ENCODE measurements around the gene NEK6.

Gene NEK6

GRCh38 chr9:124351672-124352468 is 94.1 kb downstream of the NEK6 start:
- Histone ChIP-seq H3K4me1 (ENCODE audit: insufficient read depth, low read length) (no peaks in the 10 kb centered on the region), H3K4me3 (ENCODE audit: low read length) (no peak overlapping the region), H3K9me3 (ENCODE audit: insufficient read depth, low read depth, low read length) (no peaks in the 10 kb centered on the region), H3K27me3 (ENCODE audit: insufficient read depth, low read length) (no peaks in the 10 kb centered on the region), H3K27ac (ENCODE audit: low read length) (no peak overlapping the region), H3K9ac (ENCODE audit: low read depth, low read length) (no peak overlapping the region), H3K36me3 (ENCODE audit: insufficient read depth, low read depth, low read length) (peaks cover 85% of the 10 kb centered on the region)

GRCh38 chr9:124352616-124353015 is 94.9 kb downstream of the NEK6 start:
- peaks cover 83% of the 10 kb centered on the region for H3K36me3 ChIP-seq (ENCODE audit: insufficient read depth, low read depth, low read length)
- H3K4me3 ChIP-seq (ENCODE audit: low read length), result no peak overlapping the region
- no peak overlapping the region for H3K27ac ChIP-seq (ENCODE audit: low read length)

GRCh38 chr9:124353166-124353768 is 95.5 kb downstream of the NEK6 start:
- H3K9me3 ChIP-seq (ENCODE audit: insufficient read depth, low read depth, low read length), result no peaks in the 10 kb centered on the region
- peaks cover 76% of the 10 kb centered on the region for H3K36me3 ChIP-seq (ENCODE audit: insufficient read depth, low read depth, low read length)
- no peaks in the 10 kb centered on the region for H3K4me1 ChIP-seq (ENCODE audit: insufficient read depth, low read length)
- H3K4me3 ChIP-seq (ENCODE audit: low read length), result no peak overlapping the region
- H3K9ac ChIP-seq (ENCODE audit: low read depth, low read length), result no peak overlapping the region
- no peaks in the 10 kb centered on the region for H3K27me3 ChIP-seq (ENCODE audit: insufficient read depth, low read length)
- H3K27ac ChIP-seq (ENCODE audit: low read length), result no peak overlapping the region

More at GRCh38 chr9:124352616-124353015, 94.9 kb downstream of the NEK6 start:
- Histone ChIP-seq H3K9ac (ENCODE audit: low read depth, low read length) (no peak overlapping the region), H3K27me3 (ENCODE audit: insufficient read depth, low read length) (no peaks in the 10 kb centered on the region), H3K9me3 (ENCODE audit: insufficient read depth, low read depth, low read length) (no peaks in the 10 kb centered on the region), H3K4me1 (ENCODE audit: insufficient read depth, low read length) (no peaks in the 10 kb centered on the region)

- H3K4me3 ChIP-seq (ENCODE audit: low read length), result no peak overlapping the region
- no peaks in the 10 kb centered on the region for H3K9me3 ChIP-seq (ENCODE audit: insufficient read depth, low read depth, low read length)
- no peaks in the 10 kb centered on the region for H3K4me1 ChIP-seq (ENCODE audit: insufficient read depth, low read length)
- no peak overlapping the region for H3K27ac ChIP-seq (ENCODE audit: low read length)
- no peaks in the 10 kb centered on the region for H3K27me3 ChIP-seq (ENCODE audit: insufficient read depth, low read length)
- H3K9ac ChIP-seq (ENCODE audit: low read depth, low read length), result no peak overlapping the region
- H3K36me3 ChIP-seq (ENCODE audit: insufficient read depth, low read depth, low read length), result peaks cover 70% of the 10 kb centered on the region
Observed at GRCh38 chr9:124353811-124354274, 96.1 kb downstream of the NEK6 start.

- Histone ChIP-seq H3K36me3 (ENCODE audit: insufficient read depth, low read depth, low read length) (peaks cover 64% of the 10 kb centered on the region), H3K27me3 (ENCODE audit: insufficient read depth, low read length) (no peaks in the 10 kb centered on the region), H3K4me1 (ENCODE audit: insufficient read depth, low read length) (no peaks in the 10 kb centered on the region), H3K9ac (ENCODE audit: low read depth, low read length) (no peak overlapping the region), H3K4me3 (ENCODE audit: low read length) (no peak overlapping the region), H3K27ac (ENCODE audit: low read length) (no peak overlapping the region), H3K9me3 (ENCODE audit: insufficient read depth, low read depth, low read length) (no peaks in the 10 kb centered on the region)
Observed at GRCh38 chr9:124354346-124355038, 96.7 kb downstream of the NEK6 start.

GRCh38 chr9:124355039-124355940 is 97.5 kb downstream of the NEK6 start:
- Histone ChIP-seq H3K27ac (ENCODE audit: low read length) (no peak overlapping the region), H3K9me3 (ENCODE audit: insufficient read depth, low read depth, low read length) (no peaks in the 10 kb centered on the region), H3K9ac (ENCODE audit: low read depth, low read length) (no peak overlapping the region), H3K4me1 (ENCODE audit: insufficient read depth, low read length) (no peaks in the 10 kb centered on the region), H3K36me3 (ENCODE audit: insufficient read depth, low read depth, low read length) (peaks cover 56% of the 10 kb centered on the region), H3K4me3 (ENCODE audit: low read length) (no peak overlapping the region), H3K27me3 (ENCODE audit: insufficient read depth, low read length) (no peaks in the 10 kb centered on the region)

GRCh38 chr9:124355941-124356744 is 98.4 kb downstream of the NEK6 start:
- Histone ChIP-seq H3K4me3 (ENCODE audit: low read length) (no peak overlapping the region), H3K36me3 (ENCODE audit: insufficient read depth, low read depth, low read length) (peaks cover 47% of the 10 kb centered on the region), H3K4me1 (ENCODE audit: insufficient read depth, low read length) (no peaks in the 10 kb centered on the region), H3K27ac (ENCODE audit: low read length) (no peak overlapping the region), H3K9me3 (ENCODE audit: insufficient read depth, low read depth, low read length) (no peaks in the 10 kb centered on the region), H3K9ac (ENCODE audit: low read depth, low read length) (no peak overlapping the region), H3K27me3 (ENCODE audit: insufficient read depth, low read length) (no peaks in the 10 kb centered on the region)

GRCh38 chr9:124356745-124357390 is 99.1 kb downstream of the NEK6 start:
- Histone ChIP-seq H3K4me1 (ENCODE audit: insufficient read depth, low read length) (no peaks in the 10 kb centered on the region), H3K36me3 (ENCODE audit: insufficient read depth, low read depth, low read length) (peaks cover 40% of the 10 kb centered on the region), H3K9ac (ENCODE audit: low read depth, low read length) (no peak overlapping the region), H3K9me3 (ENCODE audit: insufficient read depth, low read depth, low read length) (no peaks in the 10 kb centered on the region), H3K27me3 (ENCODE audit: insufficient read depth, low read length) (no peaks in the 10 kb centered on the region), H3K4me3 (ENCODE audit: low read length) (no peak overlapping the region), H3K27ac (ENCODE audit: low read length) (no peak overlapping the region)

- H3K27me3 ChIP-seq (ENCODE audit: insufficient read depth, low read length), result no peaks in the 10 kb centered on the region
- no peak overlapping the region for H3K9ac ChIP-seq (ENCODE audit: low read depth, low read length)
- H3K4me3 ChIP-seq (ENCODE audit: low read length), result no peak overlapping the region
- H3K27ac ChIP-seq (ENCODE audit: low read length), result no peak overlapping the region
- no peaks in the 10 kb centered on the region for H3K9me3 ChIP-seq (ENCODE audit: insufficient read depth, low read depth, low read length)
- H3K36me3 ChIP-seq (ENCODE audit: insufficient read depth, low read depth, low read length), result peaks cover 30% of the 10 kb centered on the region
- H3K4me1 ChIP-seq (ENCODE audit: insufficient read depth, low read length), result no peaks in the 10 kb centered on the region
Observed at GRCh38 chr9:124357721-124358361, 100.1 kb downstream of the NEK6 start.

- H3K36me3 ChIP-seq (ENCODE audit: insufficient read depth, low read depth, low read length), result peaks cover 22% of the 10 kb centered on the region
- H3K27me3 ChIP-seq (ENCODE audit: insufficient read depth, low read length), result no peaks in the 10 kb centered on the region
- H3K4me1 ChIP-seq (ENCODE audit: insufficient read depth, low read length), result no peaks in the 10 kb centered on the region
- no peak overlapping the region for H3K27ac ChIP-seq (ENCODE audit: low read length)
- H3K4me3 ChIP-seq (ENCODE audit: low read length), result no peak overlapping the region
- no peak overlapping the region for H3K9ac ChIP-seq (ENCODE audit: low read depth, low read length)
- no peaks in the 10 kb centered on the region for H3K9me3 ChIP-seq (ENCODE audit: insufficient read depth, low read depth, low read length)
Observed at GRCh38 chr9:124358631-124359030, 100.9 kb downstream of the NEK6 start.
